Renal cortical epithelial cell (primary cell): ENCODE measurements around the gene MEOX2. TPM values are rescaled to one million over a fixed set of nuclear protein-coding genes. Genes with fewer than 3 reads are reported as not detected.

Experiments
- DNase-seq: peaks from one replicate; pipeline ENCODE4 v3.0.0-alpha.2; 2011; ENCODE audit warnings: low read depth
- total RNA-seq: library from RNA; depleted of rRNA; stranded (reverse); fragments of >200 nt; gene quantifications from 2 replicates; pipeline ENCODE4 v1.2.3, GENCODE V29; 2014

The MEOX2 gene
- total RNA-seq, 1 donor from 2014 or later, result 0.05 TPM

DNA sequence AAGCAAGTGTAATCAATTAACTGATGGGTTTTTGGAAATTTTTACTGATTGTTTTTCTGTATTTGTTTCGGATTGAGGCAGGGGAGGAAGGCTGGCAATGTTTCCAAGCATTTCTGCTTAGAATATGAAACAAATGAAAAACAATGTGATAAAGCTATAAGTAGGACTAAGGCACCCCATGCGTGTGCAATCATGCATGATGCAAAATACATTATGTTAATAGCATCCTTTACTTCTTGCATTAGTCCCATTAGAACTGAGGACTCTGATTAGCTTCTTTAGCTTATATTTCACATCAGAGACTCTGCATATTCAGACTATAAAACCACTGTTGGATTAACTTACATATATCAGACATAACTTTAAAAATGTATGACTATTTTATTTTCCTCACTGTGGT is 76.0 kb downstream of the MEOX2 start:
- DNase-seq, result no peak

GRCh38 chr7:15609287-15609686 is 77.2 kb downstream of the MEOX2 start:
- DNase-seq, result no peak

- DNase-seq, result no peak
These were observed 78.8 kb downstream of the MEOX2 start for GRCh38 chr7:15607529-15608210.

DNA sequence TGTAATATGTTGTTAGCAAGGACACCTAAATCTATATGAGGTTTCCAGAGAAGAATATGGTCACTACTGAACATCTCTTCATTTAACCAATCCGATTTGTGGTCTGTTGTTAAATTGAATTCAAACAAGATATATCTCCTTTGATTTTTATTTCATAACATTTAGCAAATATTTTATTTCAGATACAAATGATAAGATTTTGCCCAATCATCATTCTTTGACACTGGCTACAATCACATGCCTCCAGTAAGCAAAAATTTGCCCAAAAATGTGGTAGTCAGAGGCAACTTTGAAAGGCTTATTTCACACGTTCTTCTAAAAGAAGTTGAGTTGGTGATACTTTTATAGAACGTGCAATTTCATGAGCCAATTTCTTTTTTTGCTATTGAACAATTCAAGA is 79.9 kb downstream of the MEOX2 start:
- no peak for DNase-seq

DNA sequence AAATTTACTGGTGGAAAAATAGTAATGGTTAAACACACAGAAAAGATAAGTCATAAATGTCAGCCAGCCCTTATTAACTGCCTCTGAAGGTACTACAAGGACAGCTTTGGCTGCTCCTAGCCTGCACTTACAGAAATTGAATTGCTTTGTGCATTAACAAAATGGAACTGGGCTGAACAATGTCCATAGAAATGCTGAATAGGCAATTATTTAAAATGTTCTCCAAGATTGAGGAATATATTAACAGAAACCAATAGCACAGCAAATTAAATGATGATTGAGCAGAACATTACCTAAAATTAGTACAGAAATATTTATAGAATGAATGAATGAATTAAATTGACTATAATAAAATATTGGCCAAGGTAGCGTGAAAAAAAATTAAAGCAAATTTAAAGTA is 82.3 kb downstream of the MEOX2 start:
- no peak for DNase-seq

DNA sequence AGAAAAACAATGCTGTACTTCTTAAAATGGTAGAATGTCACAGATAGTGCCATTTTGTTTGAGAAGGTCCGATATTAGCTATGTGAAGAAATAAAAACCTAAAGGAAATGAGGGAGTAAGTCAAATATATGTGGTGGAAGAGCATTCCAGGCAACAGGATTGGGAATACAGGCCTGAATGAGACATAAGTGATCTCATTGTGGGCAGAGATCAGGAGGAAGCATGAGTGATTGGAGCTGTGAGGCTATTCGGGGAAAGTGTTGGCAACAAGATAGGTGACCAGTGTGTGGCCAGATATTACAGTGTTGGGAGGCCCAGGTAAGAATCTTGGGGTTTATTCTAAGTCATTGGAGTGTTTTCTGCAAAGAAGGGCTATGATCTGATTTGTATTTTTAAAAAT is 83.4 kb downstream of the MEOX2 start:
- DNase-seq, result peak; percentile 9

- peak; percentile 13 for DNase-seq
These were observed 84.2 kb downstream of the MEOX2 start for GRCh38 chr7:15602236-15602635.

- DNase-seq, result no peak
These were observed 85.3 kb downstream of the MEOX2 start for GRCh38 chr7:15601175-15601574.

- no peak for DNase-seq
These were observed 86.2 kb downstream of the MEOX2 start for GRCh38 chr7:15600298-15600697.

GRCh38 chr7:15594461-15594860 is 92.0 kb downstream of the MEOX2 start:
- no peak for DNase-seq

- DNase-seq, result no peak
These were observed 93.1 kb downstream of the MEOX2 start for GRCh38 chr7:15593382-15593781.

DNA sequence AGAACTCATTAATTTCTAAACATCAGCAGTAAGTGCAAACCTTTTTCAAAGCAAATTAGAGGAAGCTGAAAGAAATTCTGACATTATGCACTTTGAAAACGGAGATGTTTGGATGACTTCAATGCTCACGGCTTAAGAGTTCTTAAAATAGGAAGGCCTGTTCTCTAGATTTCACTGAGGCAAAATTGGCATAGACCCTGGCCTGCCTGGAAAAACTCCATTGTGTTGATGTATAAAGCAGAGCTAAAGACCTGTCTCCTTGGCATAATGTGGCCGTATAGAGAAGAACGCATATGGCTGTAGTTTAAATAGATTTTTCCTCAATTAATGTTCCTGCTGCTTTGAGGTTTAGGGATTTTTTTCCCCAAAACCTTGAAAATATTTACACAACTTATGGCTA is 100.2 kb downstream of the MEOX2 start:
- DNase-seq, result no peak

DNA sequence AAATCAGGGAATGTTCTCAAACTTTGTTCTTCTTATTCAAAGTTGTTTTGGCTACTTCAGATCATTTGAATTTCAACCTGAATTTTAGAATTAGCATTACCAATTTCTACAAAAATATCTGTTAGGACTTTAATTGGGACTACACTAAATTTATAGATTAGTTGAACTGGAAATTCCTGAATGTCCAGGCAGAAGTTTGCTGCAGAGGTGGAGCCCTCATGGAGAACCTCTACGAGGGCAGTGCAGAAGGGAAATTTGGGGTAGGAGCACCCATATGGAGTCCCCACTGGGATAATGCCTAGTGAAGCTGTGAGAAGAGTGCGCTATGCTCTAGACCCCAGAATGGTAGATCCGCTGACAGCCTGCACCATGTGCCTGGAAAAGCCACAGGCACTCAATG is 101.9 kb downstream of the MEOX2 start:
- no peak for DNase-seq

DNA sequence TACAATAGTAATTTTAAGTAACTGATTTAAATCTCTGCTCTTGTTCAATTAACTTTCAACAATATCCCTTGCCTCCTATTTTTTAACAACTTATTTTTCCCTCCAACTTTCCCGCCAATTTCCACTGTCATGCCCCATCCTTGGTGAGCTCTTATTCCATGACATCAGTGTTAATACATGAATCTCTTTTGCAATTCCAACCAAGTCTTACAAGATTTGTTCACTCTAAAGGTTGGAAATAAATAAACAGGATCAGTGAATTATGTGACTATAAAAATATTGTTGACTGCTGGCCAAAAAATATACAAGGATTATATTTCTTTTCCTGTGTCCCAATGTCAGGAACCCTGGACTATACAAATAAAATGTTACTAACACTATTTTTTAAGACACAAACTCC is 103.7 kb downstream of the MEOX2 start:
- no peak for DNase-seq

- DNase-seq, result no peak
These were observed 105.0 kb downstream of the MEOX2 start for GRCh38 chr7:15581352-15581951.

DNA sequence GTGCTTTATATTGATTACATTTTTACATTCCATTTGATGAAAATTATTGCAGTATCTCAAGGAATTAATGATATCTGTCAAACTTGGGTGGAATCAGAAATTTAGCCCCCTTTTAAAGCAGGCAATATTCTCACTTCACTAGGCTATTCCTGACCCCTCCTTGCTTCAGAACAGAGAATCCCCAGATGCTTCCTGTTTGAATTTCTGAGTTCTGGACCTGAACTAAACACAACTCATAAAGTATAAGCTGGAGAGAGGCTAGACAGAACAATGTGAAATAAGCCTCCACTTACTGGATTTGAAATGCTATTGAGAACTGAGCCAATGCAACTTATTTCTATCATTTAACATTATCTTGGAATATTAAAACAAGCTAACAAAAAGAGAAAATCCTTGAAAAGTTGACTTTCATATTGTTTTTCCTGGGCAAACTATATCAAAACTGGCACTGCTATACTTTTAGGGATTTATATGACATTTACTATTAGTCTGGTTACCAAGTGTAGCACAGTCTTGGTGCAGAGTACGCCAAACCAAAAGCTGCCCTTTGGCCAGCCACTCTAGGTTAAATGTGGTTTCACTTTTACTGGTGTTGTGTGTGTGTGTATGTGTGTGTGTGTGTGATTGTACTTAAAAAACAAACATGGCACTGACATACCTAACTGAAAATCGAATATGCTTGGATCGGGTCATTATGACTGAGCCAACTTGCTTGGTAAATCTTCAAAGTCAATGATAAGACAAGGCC is 105.7 kb downstream of the MEOX2 start:
- no peak for DNase-seq

- no peak for DNase-seq
These were observed 108.9 kb downstream of the MEOX2 start for GRCh38 chr7:15577600-15577999.

GRCh38 chr7:15571301-15571878 is 115.1 kb downstream of the MEOX2 start:
- no peak for DNase-seq

- DNase-seq, result no peak
These were observed 118.8 kb downstream of the MEOX2 start for GRCh38 chr7:15567652-15568051.

DNA sequence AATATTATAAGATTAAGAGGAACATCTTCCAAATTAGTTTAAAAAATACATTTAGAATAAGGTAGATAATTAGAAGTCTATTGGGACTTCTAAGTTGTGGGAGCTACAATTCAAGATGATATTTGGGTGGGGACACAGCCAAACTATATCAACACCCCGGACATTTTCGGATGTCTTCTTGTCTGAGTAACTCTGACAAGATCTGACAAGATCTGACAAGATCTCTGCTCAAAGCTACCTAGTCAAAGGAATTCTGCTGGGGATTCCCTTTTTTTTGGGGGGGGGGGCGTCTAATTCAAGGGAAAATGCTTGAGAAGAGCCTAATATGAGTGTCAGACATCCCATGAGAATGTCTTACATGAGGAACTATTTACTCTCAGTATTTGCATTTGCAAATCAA is 119.4 kb downstream of the MEOX2 start:
- no peak for DNase-seq

- DNase-seq, result no peak
These were observed 120.0 kb downstream of the MEOX2 start for GRCh38 chr7:15566476-15566875.

DNA sequence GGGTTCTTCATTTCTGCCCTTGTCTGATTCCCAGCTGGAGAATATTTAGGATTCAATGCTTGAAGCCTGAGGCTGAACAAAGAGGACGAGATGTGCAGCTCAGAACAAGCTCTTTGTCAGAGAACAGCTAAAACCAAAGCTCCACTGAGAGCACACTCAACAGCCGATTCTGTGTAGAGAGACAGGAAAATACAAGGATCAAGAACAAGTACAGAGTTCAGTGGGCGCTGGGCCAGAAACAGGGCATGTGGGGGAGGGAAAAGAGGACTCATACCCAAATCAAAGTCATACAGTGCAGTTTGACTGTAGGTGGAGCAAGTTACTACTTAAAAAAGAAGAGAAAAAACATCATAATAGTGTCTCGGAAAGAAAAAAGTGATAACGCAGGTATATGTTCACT is 124.6 kb downstream of the MEOX2 start, which contains the start of gene AGMO:
TSS of gene AGMO (minus strand) at position 181 of the 400 bp plus-strand sequence.
- peak; percentile 67 for DNase-seq
